Activated CD8-positive, alpha-beta T cell treated with anti-CD3 and anti-CD28 coated beads, Interleukin-2, amount 10 ng/mL, durations not matched to agents 7 days and 5 days (primary cell): Measurements from ENCODE around the gene PITPNC1. TPM values are rescaled to one million over a fixed set of nuclear protein-coding genes. Genes with fewer than 3 reads are reported as not detected.

ENCODE experiments used
- ATAC-seq: fragments of 150-1000 bp; cut with Tn5 transposase; one replicate; pipeline ENCODE4 v1.10.0; 2021; ENCODE audit warnings: moderate library complexity
- CTCF ChIA-PET: fragments of 350-600 bp; sonication (Branson Sonifier 250); formaldehyde crosslinking; loops from one replicate; lab custom pipeline; 2021; ENCODE audit warnings: antibody characterized with exemption; lab: Charles Lee
- POLR2A ChIA-PET: fragments of 350-600 bp; sonication (Branson Sonifier 250); formaldehyde crosslinking; loops from one replicate; lab custom pipeline; 2021; ENCODE audit warnings: antibody characterized with exemption; lab: Charles Lee
- DNase-seq: peaks from one replicate; pipeline ENCODE4 v3.0.0-alpha.2; 2020
- H3K27ac Mint-ChIP-seq: one replicate; pipeline ENCODE4 v1.8.0; 2021; ENCODE audit warnings: mild to moderate bottlenecking, mixed read lengths
- H3K27me3 Mint-ChIP-seq: one replicate; pipeline ENCODE4 v1.8.0; 2021; ENCODE audit warnings: low read depth, mixed read lengths
- H3K36me3 Mint-ChIP-seq: one replicate; pipeline ENCODE4 v1.8.0; 2021; ENCODE audit warnings: low read depth, mixed read lengths
- H3K4me1 Mint-ChIP-seq: one replicate; pipeline ENCODE4 v1.8.0; 2021; ENCODE audit warnings: low read depth, mixed read lengths
- H3K4me3 Mint-ChIP-seq: one replicate; pipeline ENCODE4 v1.8.0; 2021; ENCODE audit warnings: mild to moderate bottlenecking, mixed read lengths
- H3K9me3 Mint-ChIP-seq: one replicate; pipeline ENCODE4 v1.8.0; 2022; ENCODE audit warnings: mixed read lengths; ENCODE audit not compliant: insufficient read depth
- total RNA-seq, 2 experiments: library from RNA; stranded (reverse); gene quantifications; one replicate each; pipeline ENCODE4 v1.2.3, GENCODE V29; 2021

PITPNC1 gene
- total RNA-seq, 2 experiments from 2014 or later: 74.0 to 76.5 TPM

DNA sequence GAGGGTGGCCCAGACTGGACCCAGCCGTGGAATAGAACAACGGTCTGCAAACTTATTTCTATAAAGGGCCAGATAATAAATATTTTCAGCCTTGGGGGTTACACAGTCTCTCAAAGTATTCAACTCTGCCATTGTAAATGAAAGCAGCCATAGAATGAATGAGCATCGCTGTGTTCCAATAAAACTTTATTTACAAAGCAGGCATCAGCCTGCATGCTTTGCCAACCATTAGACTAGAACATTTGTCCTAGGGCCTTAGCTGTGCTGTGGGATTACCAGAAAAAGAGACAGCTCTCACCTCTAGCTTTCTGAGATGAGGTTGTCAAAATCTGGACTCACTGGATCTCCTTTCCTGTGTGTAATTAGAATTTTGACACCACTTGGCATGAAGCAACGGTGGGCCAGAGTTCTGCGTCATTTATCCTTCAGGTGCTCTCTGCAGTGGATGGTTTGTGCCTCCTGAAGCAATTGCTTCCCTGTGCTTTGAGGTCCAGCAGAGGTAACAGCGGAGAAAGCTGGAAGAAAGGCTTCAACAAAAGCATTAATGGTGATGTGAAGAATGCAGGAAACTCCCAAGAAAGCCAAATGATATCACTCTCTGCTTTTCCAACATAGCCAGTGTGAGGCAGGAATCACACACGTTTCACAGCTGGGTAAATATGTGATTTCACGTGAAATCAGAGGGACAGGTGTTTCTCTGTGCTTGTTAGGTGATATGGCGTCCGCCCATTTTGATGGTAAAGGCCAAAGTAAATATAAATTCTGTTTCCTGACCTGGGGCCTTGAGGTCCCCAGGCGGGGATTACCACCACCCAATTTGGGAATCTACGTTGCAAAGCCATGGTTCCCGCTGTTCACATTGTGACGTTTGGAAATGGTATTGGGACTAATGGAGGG is 148.4 kb downstream of the PITPNC1 start:
- H3K27ac Mint-ChIP-seq: no peak overlapping the region
- ATAC-seq (no peak), DNase-seq (no peak)
- no peaks in the 10 kb centered on the region for H3K27me3 Mint-ChIP-seq
- POLR2A ChIA-PET: no interaction called here
- CTCF ChIA-PET: interaction anchor here (0.6 to 0.9 kb wide), 2 partner anchors 38 to 50 kb away, joined by 3 read pairs; no protein-coding TSS in a partner anchor
- no peaks in the 10 kb centered on the region for H3K36me3 Mint-ChIP-seq
- no peak overlapping the region for H3K4me3 Mint-ChIP-seq
- H3K9me3 Mint-ChIP-seq: no peaks in the 10 kb centered on the region
- peaks cover 10% of the 10 kb centered on the region for H3K4me1 Mint-ChIP-seq

DNA sequence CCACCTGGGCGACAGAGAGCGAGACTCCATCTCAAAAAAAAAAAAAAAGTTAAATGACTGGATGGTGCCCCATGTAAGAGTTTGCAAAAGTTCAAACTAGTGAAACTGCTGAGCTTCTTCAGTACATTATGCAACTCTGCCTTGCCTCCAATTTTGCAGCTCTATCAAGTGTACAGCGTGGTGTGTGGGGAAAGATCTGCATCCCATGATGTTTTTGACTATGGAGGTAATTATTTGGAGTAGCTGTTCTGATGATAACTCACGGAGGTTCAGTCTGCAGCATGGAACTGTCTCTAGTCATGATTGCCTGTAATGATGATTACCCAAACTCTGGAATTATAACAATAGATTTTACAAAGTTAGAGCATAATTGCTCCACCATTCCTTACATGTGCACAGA is 149.6 kb downstream of the PITPNC1 start:
- Mint-ChIP-seq H3K27me3 (no peaks in the 10 kb centered on the region), H3K9me3 (no peaks in the 10 kb centered on the region), H3K4me3 (no peak overlapping the region), H3K27ac (no peak overlapping the region), H3K4me1 (peaks cover 3% of the 10 kb centered on the region), H3K36me3 (no peaks in the 10 kb centered on the region)
- ChIA-PET CTCF (interaction anchor here (0.7 kb wide), 1 partner anchor 152 kb away, joined by 3 read pairs; no protein-coding TSS in a partner anchor), POLR2A (interaction anchor here (0.6 kb wide), 1 partner anchor 147 kb away, joined by 3 read pairs; no protein-coding TSS in a partner anchor)
- ATAC-seq (no peak), DNase-seq (no peak)

DNA sequence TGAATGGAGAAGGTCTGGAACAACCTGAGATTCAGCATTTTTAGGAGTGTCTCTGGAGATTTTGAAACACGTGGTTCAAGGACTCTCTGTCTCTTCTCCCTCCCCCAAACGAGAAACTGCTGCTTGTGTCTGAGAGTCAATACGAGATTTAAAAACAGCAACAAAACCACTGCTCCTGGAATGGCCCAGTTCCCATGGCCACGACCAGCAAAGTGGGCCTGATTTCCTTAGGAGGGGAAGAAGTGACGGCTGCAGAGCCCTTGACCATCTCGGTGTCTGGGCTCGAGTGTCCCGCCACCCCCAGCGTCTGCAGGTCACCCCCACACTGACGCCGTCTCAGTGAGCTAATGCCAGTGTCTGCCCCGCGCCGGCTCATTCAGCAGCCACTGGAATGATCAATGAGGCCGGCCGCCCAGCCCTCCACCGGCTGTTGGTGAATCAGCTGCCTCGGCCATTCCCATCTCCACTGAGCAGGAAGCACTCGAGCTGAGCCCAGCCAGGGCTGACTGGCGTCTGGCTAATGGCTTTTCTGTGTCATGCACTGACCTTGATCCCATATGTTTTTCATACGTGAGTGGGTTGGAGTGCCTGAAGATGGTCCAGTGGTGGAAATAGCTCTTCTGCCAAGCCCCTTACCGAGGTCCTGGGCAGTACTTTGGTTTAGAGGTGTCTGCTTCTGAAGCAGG is 151.8 kb downstream of the PITPNC1 start:
- no peak overlapping the region for H3K27ac Mint-ChIP-seq
- ATAC-seq: no peak
- H3K36me3 Mint-ChIP-seq: peaks cover 4% of the 10 kb centered on the region
- H3K4me1 Mint-ChIP-seq: peaks cover 3% of the 10 kb centered on the region
- H3K4me3 Mint-ChIP-seq: no peak overlapping the region
- DNase-seq: no peak
- H3K9me3 Mint-ChIP-seq: no peaks in the 10 kb centered on the region
- ChIA-PET CTCF (no interaction called here), POLR2A (no interaction called here)
- no peaks in the 10 kb centered on the region for H3K27me3 Mint-ChIP-seq

DNA sequence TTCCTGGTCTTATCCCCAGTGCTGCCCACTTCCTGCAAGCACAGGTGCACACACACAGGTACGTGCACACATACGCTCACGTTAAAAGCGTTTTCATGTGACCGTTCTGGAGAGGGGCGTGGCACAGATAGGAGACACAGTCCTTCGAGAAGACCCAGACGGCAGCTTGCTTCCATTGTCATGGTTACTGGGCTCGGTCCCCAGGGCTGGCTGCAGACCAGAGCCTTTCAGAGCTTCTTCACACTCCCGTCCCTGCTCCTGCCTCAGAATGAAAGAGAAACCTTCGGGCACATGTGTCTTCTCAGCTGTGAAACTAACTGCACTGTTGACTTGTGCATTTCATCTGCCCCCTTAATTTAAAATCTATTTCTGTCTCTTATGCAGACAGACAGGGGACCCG is 154.2 kb downstream of the PITPNC1 start:
- peaks cover 19% of the 10 kb centered on the region for H3K36me3 Mint-ChIP-seq
- no peak overlapping the region for H3K4me3 Mint-ChIP-seq
- POLR2A ChIA-PET: no interaction called here

DNA sequence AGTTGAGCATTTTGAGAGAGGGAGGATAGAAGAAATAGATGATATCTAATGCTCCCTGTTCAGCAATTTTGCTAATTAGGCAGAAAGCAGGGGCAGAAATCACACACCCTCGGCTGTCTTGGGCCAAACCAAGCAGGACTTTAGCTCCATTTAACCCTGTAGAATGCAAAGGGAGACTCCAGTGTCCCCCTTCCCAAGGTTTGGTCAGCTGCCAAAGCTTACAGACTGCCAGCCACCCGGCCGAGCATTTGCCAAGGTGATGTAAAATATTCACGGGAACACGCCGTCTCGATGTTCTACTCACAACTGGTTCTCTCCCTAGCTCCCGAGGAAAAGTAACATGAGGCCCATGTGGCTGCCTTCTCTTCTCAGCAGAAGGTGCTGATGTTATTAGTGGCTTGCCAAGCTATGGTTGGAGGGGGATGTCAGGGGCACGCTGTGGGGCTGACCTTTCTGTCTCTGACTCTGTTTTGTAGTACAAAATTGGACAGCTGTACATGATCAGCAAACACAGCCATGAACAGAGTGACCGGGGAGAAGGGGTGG is 155.3 kb downstream of the PITPNC1 start:
- ATAC-seq (no peak), DNase-seq (no peak)
- CTCF ChIA-PET: interaction anchor here (0.9 kb wide), 1 partner anchor 41 kb away, joined by 3 read pairs; no protein-coding TSS in a partner anchor
- POLR2A ChIA-PET: no interaction called here
- Mint-ChIP-seq H3K9me3 (no peaks in the 10 kb centered on the region), H3K36me3 (peaks cover 27% of the 10 kb centered on the region), H3K27me3 (no peaks in the 10 kb centered on the region), H3K4me3 (no peak overlapping the region), H3K27ac (no peak overlapping the region), H3K4me1 (peaks cover 3% of the 10 kb centered on the region)

More for the DNA sequence above, 154.2 kb downstream of the PITPNC1 start:
- no peaks in the 10 kb centered on the region for H3K27me3 Mint-ChIP-seq
- H3K4me1 Mint-ChIP-seq: peaks cover 3% of the 10 kb centered on the region
- H3K27ac Mint-ChIP-seq: no peak overlapping the region
- no peak for DNase-seq
- no peak for ATAC-seq
- CTCF ChIA-PET: interaction anchor here (0.9 kb wide), 1 partner anchor 40 kb away, joined by 3 read pairs; no protein-coding TSS in a partner anchor
- H3K9me3 Mint-ChIP-seq: no peaks in the 10 kb centered on the region

DNA sequence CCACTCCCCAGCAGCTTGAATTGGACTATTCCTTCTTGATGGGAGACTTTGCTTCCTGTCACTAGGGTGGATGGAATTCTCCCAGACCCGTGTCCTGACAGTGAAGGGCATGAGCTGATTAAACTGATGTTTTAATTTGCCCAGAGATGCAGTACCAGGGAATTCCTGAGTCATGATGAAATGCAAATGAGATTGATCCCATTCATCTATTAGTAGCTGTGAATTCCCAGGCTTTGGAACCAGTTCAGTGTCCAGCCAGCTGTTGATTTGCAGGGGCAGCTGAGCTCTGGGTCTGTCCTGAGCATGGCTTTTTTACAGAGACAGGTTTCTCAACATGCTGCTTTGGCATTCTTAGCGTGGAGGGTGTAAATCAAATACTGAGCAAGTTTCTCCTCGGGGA is 157.9 kb downstream of the PITPNC1 start:
- no peak overlapping the region for H3K27ac Mint-ChIP-seq
- peaks cover 35% of the 10 kb centered on the region for H3K36me3 Mint-ChIP-seq
- H3K9me3 Mint-ChIP-seq: no peaks in the 10 kb centered on the region
- no peaks in the 10 kb centered on the region for H3K27me3 Mint-ChIP-seq
- no peak for ATAC-seq
- peaks cover 3% of the 10 kb centered on the region for H3K4me1 Mint-ChIP-seq
- ChIA-PET CTCF (interaction anchor here (0.7 to 1.1 kb wide), 3 partner anchors 149 to 159 kb away, joined by 3 read pairs; no protein-coding TSS in a partner anchor), POLR2A (interaction anchor here (0.6 kb wide), 1 partner anchor 1305 kb away, joined by 4 read pairs; no protein-coding TSS in a partner anchor)
- no peak overlapping the region for H3K4me3 Mint-ChIP-seq
- no peak for DNase-seq

DNA sequence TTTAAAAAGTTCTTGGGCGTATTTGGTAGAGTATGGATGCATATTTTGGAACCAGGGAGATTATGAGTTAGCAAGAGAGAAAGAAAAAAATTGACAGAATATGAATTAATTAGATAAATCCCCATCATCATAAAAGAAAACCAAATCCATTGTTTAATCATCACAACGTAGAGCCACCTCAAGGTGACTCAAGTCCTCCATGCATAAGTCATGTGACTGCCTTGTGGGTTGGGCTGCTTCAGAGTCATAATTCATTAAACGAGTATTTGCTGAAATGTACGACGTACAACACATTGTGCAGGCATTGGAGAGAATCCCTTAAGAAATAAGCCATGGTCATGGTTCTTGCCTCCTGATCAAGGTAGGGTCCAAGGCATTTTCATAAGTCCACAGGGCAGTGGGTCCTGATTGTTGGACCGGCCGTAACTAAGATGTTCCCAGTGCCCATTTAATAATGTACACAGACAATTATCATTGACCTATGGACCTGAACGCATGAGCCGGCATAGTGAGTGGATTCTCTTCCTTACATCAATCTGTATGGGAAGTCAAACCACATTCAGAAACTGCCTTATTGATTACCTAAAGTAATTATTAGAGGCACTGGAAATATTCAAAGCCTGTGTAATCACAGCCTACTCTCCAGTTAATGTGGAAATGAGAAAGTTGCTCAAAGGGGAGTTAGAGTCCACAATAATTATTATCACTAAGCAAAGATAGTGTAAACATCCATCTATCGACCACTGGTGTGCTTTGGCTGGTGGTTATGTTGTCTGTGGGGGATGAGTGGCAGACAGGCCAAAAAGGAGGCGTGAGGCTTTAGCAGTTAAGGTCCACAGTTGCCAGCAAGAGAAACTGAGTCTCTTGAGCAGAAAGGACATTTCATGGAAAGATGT is 165.4 kb downstream of the PITPNC1 start:
- H3K27ac Mint-ChIP-seq: no peak overlapping the region
- POLR2A ChIA-PET: no interaction called here
- CTCF ChIA-PET: no interaction called here
- H3K4me1 Mint-ChIP-seq: no peaks in the 10 kb centered on the region
- H3K4me3 Mint-ChIP-seq: no peak overlapping the region
- H3K9me3 Mint-ChIP-seq: no peaks in the 10 kb centered on the region
- peaks cover 24% of the 10 kb centered on the region for H3K36me3 Mint-ChIP-seq
- no peaks in the 10 kb centered on the region for H3K27me3 Mint-ChIP-seq
- no peak for ATAC-seq
- DNase-seq: no peak

DNA sequence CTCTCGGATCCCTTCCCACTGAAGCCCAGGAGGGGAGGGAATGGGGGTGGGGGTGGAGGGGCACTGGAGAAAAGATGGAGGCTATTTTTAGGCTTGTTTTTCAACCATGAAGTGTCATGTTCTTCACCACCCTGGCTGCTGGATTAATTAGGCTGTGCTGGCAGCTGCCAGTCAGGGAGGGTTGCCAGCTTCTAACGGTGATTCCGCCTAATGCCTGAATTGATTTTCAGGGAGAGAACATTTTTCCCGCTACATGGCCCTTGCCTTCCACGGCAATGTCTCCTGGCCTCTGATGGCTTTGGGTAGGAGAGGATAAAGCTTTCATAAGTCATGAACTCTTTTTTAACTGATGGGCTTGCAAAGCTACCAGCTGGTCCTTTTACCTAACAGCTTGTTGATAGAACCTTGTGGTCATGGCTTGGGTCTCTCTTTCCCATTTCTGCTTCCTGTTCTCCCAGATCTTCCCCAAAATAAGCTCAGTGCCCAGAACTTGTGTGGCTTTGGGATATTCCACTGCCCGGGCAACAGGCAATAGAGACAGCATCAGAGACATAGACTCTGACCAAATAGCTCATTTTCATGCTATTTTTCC is 167.4 kb downstream of the PITPNC1 start:
- Mint-ChIP-seq H3K27ac (no peak overlapping the region), H3K27me3 (no peaks in the 10 kb centered on the region), H3K36me3 (peaks cover 20% of the 10 kb centered on the region), H3K4me1 (peaks cover 10% of the 10 kb centered on the region), H3K4me3 (no peak overlapping the region), H3K9me3 (no peaks in the 10 kb centered on the region)
- no peak for DNase-seq
- POLR2A ChIA-PET: interaction anchor here (0.7 kb wide), 1 partner anchor 173 kb away, joined by 3 read pairs; no protein-coding TSS in a partner anchor
- CTCF ChIA-PET: interaction anchor here (0.9 kb wide), 1 partner anchor 166 kb away, joined by 3 read pairs; no protein-coding TSS in a partner anchor
- ATAC-seq: no peak

DNA sequence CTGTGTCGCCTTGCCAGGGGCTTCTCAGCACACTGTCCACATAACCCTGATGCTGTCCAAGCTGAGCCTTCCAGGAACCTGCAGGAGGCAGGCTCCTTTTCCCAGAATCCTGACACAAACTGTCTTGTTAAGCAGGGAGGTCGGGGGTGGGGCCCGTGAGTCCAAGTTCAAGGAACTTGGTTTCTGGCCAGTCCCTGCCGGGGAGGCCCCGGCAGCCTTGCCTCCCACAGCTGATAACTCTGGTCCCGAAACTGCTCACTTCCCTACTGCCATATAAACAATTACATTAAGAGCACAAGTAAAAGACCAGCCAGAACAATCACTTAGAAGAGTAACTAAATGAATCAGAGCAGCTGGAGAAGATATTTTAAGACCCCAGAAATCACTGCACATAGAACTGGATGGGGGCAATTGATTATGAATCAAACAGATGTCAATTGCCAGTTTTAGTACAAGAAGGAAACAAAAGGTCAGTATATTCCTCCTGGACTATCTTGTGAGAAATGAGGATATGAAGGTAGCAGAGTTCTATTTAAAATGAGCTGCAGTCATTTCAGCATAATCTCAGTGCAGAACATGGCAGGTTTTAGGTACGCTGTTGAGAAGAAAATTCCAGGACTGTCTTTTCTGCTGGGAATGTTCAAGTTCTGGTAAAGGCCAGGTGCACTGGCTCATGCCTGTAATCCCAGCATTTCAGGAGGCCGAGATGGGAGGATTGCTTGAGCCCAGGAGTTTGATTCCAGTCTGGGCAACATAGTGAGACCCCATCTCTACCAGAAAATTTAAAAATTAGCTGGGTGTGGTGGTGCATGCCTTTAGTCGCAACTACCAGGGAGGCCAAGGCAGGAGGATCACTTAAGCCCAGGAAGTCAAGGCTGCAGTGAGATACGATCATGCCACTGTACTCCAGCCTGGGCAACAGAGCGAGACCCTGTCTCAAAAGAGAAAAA is 169.8 kb downstream of the PITPNC1 start:
- H3K4me1 Mint-ChIP-seq: peaks cover 17% of the 10 kb centered on the region
- no peak overlapping the region for H3K4me3 Mint-ChIP-seq
- H3K27me3 Mint-ChIP-seq: no peaks in the 10 kb centered on the region
- peaks cover 15% of the 10 kb centered on the region for H3K36me3 Mint-ChIP-seq
- H3K27ac Mint-ChIP-seq: no peak overlapping the region
- ATAC-seq (no peak), DNase-seq (no peak)
- ChIA-PET POLR2A (no interaction called here), CTCF (no interaction called here)
- no peaks in the 10 kb centered on the region for H3K9me3 Mint-ChIP-seq

DNA sequence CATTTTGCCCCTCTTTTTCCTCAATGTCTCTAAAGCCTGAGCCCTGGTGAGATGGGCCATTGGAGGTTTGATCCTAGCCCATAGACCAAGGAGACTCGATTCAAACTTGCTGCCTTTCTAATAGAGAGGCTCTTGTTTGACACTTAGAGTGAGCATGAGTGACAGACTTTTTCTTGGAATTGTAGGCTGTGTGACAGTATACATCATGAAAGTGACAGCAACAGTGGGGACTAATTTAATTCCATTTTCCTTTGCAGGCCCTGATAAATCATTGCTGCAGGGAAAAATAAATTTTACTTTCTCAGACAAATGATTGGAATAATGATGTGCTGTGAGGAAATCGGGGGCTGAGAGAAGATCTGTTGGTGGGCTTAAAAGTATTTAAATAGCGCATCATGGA is 171.6 kb downstream of the PITPNC1 start:
- POLR2A ChIA-PET: no interaction called here
- Mint-ChIP-seq H3K4me3 (no peak overlapping the region), H3K4me1 (peaks cover 17% of the 10 kb centered on the region), H3K27ac (no peak overlapping the region), H3K36me3 (peaks cover 11% of the 10 kb centered on the region), H3K9me3 (no peaks in the 10 kb centered on the region), H3K27me3 (no peaks in the 10 kb centered on the region)
- DNase-seq: no peak
- CTCF ChIA-PET: no interaction called here
- no peak for ATAC-seq
